ENCODE results near the gene BPIFB2. TPM values are rescaled to one million over a fixed set of nuclear protein-coding genes. Genes with fewer than 3 reads are reported as not detected.

The BPIFB2 gene, protein sequence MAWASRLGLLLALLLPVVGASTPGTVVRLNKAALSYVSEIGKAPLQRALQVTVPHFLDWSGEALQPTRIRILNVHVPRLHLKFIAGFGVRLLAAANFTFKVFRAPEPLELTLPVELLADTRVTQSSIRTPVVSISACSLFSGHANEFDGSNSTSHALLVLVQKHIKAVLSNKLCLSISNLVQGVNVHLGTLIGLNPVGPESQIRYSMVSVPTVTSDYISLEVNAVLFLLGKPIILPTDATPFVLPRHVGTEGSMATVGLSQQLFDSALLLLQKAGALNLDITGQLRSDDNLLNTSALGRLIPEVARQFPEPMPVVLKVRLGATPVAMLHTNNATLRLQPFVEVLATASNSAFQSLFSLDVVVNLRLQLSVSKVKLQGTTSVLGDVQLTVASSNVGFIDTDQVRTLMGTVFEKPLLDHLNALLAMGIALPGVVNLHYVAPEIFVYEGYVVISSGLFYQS
- not detected in 2 replicates for total RNA-seq (2013; cell fraction: nucleolus; rRNA removed)
- not detected in 2 replicates for total RNA-seq (2014; rRNA removed)
- not detected in 2 replicates for total RNA-seq (2014; rRNA removed; fragmentation: Illumina TruSeq; extraction: Trizol)
- not detected in 2 replicates for total RNA-seq (2021)
- not detected for polyA plus RNA-seq (2011; ENCODE audit: low read depth)
- polyA plus RNA-seq (2011; rRNA removed), result not detected in 2 replicates
- not detected in 2 replicates for polyA plus RNA-seq (2011; cell fraction: cytosol; rRNA removed)
- polyA plus RNA-seq (2011; cell fraction: nucleus; rRNA removed), result 0.38 TPM in 1 of 2 replicates, not detected in the other
- not detected in 2 replicates for polyA plus RNA-seq (2012)
- not detected in 2 replicates for polyA plus RNA-seq (2014; fragmentation: Illumina TruSeq; extraction: Trizol)
- polyA plus RNA-seq (2014; fragmentation: Nextera tagmentation; extraction: Ambion mirVana), result not detected
- not detected in 2 replicates for polyA plus RNA-seq (2014; rRNA removed)
- polyA plus RNA-seq (2016; fragmentation: Nextera tagmentation; extraction: Ambion mirVana), result not detected
- polyA minus RNA-seq (2011; rRNA and poly(A)+ RNA removed), result not detected in 2 replicates
- not detected in 2 replicates for polyA minus RNA-seq (2011; cell fraction: cytosol; rRNA and poly(A)+ RNA removed)
- polyA minus RNA-seq (2011; cell fraction: nucleus; rRNA and poly(A)+ RNA removed), result not detected in 2 replicates
- percentile 15 among the genes with signal in this experiment for Bru-seq, nascent RNA
- BruChase-seq, experiment 1, labeled RNA remaining after a 6-hour chase, result percentile 12 among the genes with signal in this experiment
- percentile 12 among the genes with signal in this experiment for BruChase-seq, experiment 2, labeled RNA remaining after a 2-hour chase
- long read RNA-seq, experiment 1, result 0 reads
- long read RNA-seq, experiment 2, result 0 reads

DNA sequence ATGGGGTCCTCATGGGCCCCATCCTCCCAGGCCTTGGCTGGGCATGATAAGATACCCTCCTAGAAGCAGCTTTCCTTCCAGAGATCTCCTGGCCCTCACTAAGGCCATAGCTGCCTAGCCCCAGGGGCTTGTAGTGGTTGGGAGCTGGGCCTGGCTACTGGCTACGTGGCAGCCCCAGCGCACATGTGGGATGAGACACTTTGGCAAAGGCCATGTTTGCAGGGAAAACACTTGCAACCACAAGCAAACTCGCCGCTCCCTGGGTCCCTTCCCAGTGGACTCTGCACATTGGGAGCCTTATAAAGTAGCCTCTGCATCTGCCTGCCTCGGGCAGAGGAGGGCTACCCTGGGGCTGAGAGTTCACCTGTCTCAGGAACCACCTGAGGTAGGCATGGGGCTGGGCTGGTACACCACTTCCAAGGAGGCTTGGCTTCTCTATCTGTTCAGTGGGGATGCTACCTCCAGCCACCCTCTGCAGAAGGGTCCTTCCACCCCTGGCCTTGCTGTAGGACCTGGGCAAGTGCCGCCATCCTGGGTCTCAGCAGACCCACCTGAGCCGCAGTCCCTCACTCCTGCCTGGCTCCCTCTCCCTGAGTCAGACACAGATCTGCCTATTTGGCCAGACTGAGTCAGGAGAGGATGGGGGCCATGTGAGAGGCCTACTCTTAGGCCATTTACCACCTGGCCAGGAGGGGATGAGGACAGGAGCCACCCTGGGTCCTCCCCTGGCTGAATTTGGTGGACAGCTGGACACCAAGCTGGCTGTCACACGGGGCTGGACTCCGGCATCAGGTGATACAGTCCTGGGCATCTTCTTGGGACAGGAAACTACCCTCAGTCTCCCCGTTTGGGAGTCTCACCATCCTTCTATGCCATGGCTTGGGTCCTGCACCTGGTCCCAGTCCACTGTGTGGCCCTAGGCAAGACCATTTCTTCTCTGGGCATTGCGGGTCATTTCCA is at the start of gene BPIFB2:
BPIFB2 (plus strand) TSS at position 329 of the 960 bp plus-strand sequence. CDS start 871 bp downstream, outside the sequence.
- RAD21 ChIA-PET (ENCODE audit: unreplicated experiment), result no interaction called here
- intact Hi-C loops (cut with micrococcal nuclease; ENCODE audit: unreplicated experiment), result no loop called here
- BruUV-seq (replicated peaks), result no TSS peak
- TF ChIP-seq ZBTB4 (CRISPR knock-in tag; IDR thresholded peaks at IDR 0.05), result no peak
- TF ChIP-seq TBL1XR1 (IDR thresholded peaks at IDR 0.05; ENCODE audit: low read depth, low read length), result no peak
- TF ChIP-seq, protein P1, sequence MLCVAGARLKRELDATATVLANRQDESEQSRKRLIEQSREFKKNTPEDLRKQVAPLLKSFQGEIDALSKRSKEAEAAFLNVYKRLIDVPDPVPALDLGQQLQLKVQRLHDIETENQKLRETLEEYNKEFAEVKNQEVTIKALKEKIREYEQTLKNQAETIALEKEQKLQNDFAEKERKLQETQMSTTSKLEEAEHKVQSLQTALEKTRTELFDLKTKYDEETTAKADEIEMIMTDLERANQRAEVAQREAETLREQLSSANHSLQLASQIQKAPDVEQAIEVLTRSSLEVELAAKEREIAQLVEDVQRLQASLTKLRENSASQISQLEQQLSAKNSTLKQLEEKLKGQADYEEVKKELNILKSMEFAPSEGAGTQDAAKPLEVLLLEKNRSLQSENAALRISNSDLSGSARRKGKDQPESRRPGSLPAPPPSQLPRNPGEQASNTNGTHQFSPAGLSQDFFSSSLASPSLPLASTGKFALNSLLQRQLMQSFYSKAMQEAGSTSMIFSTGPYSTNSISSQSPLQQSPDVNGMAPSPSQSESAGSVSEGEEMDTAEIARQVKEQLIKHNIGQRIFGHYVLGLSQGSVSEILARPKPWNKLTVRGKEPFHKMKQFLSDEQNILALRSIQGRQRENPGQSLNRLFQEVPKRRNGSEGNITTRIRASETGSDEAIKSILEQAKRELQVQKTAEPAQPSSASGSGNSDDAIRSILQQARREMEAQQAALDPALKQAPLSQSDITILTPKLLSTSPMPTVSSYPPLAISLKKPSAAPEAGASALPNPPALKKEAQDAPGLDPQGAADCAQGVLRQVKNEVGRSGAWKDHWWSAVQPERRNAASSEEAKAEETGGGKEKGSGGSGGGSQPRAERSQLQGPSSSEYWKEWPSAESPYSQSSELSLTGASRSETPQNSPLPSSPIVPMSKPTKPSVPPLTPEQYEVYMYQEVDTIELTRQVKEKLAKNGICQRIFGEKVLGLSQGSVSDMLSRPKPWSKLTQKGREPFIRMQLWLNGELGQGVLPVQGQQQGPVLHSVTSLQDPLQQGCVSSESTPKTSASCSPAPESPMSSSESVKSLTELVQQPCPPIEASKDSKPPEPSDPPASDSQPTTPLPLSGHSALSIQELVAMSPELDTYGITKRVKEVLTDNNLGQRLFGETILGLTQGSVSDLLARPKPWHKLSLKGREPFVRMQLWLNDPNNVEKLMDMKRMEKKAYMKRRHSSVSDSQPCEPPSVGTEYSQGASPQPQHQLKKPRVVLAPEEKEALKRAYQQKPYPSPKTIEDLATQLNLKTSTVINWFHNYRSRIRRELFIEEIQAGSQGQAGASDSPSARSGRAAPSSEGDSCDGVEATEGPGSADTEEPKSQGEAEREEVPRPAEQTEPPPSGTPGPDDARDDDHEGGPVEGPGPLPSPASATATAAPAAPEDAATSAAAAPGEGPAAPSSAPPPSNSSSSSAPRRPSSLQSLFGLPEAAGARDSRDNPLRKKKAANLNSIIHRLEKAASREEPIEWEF (IDR thresholded peaks at IDR 0.05; ENCODE audit: insufficient replicate concordance, low read depth, low read length), result no peak

More for the DNA sequence above, at the start of gene BPIFB2:
- no peaks in the 10 kb centered on the region for H4K20me1 ChIP-seq (ENCODE audit: control insufficient read depth, insufficient read depth)
- in situ Hi-C loops (cut with MboI), result no loop called here
- ChIA-PET SMC1A (ENCODE audit: uncharacterized antibody, unreplicated experiment) (no interaction called here), POLR2A (no interaction called here), CTCF (no interaction called here)
- no peak within 1 kb of the TSS for H2AFZ ChIP-seq (ENCODE audit: control insufficient read depth, low read depth, low read length)
- H3K36me3 ChIP-seq (ENCODE audit: control insufficient read depth in 2 of 2, insufficient read depth in 2 of 2, low read length in 1 of 2), result no peaks in the 10 kb centered on the region
- H3K9ac ChIP-seq (ENCODE audit: control insufficient read depth, insufficient read depth, low read length), result no peak within 1 kb of the TSS
- no peak for ATAC-seq
- no peaks in the 10 kb centered on the region for H3K79me2 ChIP-seq (ENCODE audit: control insufficient read depth, insufficient read depth, low read length)
- H3K27ac ChIP-seq (ENCODE audit: control insufficient read depth, insufficient read depth), result no peak within 1 kb of the TSS
- FAIRE-seq, result no peak
- no peak for DNase-seq (ENCODE audit: low read depth, low spot score)
- WGBS (ENCODE audit: insufficient coverage, insufficient replicate concordance, low lambda C conversion rate, missing lambda C conversion rate), result 43% methylated on average over 11 of the region's 11 CpGs
- H3K4me2 ChIP-seq (ENCODE audit: control insufficient read depth, insufficient read depth), result no peak within 1 kb of the TSS
- H3K4me3 ChIP-seq, result no peak within 1 kb of the TSS
- H3K27me3 ChIP-seq (replicated peaks in 1 of 2; ENCODE audit: control insufficient read depth in 2 of 2, insufficient read depth in 2 of 2, low read length in 1 of 2), result no peaks in the 10 kb centered on the region; a peak in 2 of 4 replicates
- no peaks in the 10 kb centered on the region for H3K4me1 ChIP-seq (ENCODE audit: control insufficient read depth, insufficient read depth, low read length)
- no peaks in the 10 kb centered on the region; the same call in 2 of the 3 replicates for H3K9me3 ChIP-seq (replicated peaks; ENCODE audit: control insufficient read depth, insufficient read depth, low read length)

Data from GM12878 (cell line).